SK-N-SH (cell line): ENCODE results near the gene HINT2. TPM values are rescaled to one million over a fixed set of nuclear protein-coding genes. Genes with fewer than 3 reads are reported as not detected.

ENCODE experiments used
- CTCF ChIA-PET: fragments of 300-600, 350-600 bp; formaldehyde crosslinking; extraction: SDS; loops from one replicate; lab custom pipeline; 2021; lab: Yijun Ruan, JAX
- POLR2A ChIA-PET: fragments of 350-600 bp; sonication (Branson Sonifier 250); formaldehyde crosslinking; extraction: SDS; loops from one replicate; lab custom pipeline; 2020; ENCODE audit warnings: antibody characterized with exemption, inconsistent platforms; lab: Yijun Ruan, JAX
- DNase-seq: peaks from one replicate; pipeline ENCODE4 v3.0.0; 2012
- H2AFZ ChIP-seq: fragments of 200-600 bp; sonication (generic); 2 replicates; pipeline ENCODE4 v1.8.1; 2016; ENCODE audit warnings: antibody characterized with exemption, mild to moderate bottlenecking, low read depth
- H3F3A ChIP-seq: fragments of 200-600 bp; sonication (generic); replicated peaks from 2 replicates; pipeline ENCODE3; 2016; ENCODE audit warnings: antibody characterized with exemption, mild to moderate bottlenecking; ENCODE audit not compliant: insufficient read depth
- H3K27ac ChIP-seq, 2 experiments: fragments of 200-500 bp in 1 of 2; fragments of 200-600 bp in 1 of 2; sonication (Bioruptor generic) in 1 of 2; sonication (generic), shearing (Covaris generic) in 1 of 2; 2 replicates each; pipeline versions ENCODE4 v1.5.1 to v1.6.1; 2014 to 2016; ENCODE audit warnings: low read depth in 2 of 2, inconsistent platforms in 1 of 2, low read length in 1 of 2, mild to moderate bottlenecking in 1 of 2, mixed read lengths in 1 of 2
- H3K27me3 ChIP-seq: fragments of 200-600 bp; sonication (generic), shearing (Covaris generic); 2 replicates; pipeline ENCODE4 v1.6.1; 2016; ENCODE audit warnings: mixed run types; ENCODE audit not compliant: insufficient read depth
- H3K36me3 ChIP-seq, 2 experiments: fragments of 200-500 bp in 1 of 2; fragments of 200-600 bp in 1 of 2; sonication (Bioruptor generic) in 1 of 2; sonication (generic) in 1 of 2; replicated peaks in 1 of 2; 2 replicates each; pipeline versions ENCODE3 to v1.5.1; 2014 to 2016; ENCODE audit warnings: low read length in 1 of 2, mild to moderate bottlenecking in 1 of 2; ENCODE audit not compliant: insufficient read depth in 2 of 2, control insufficient read depth in 1 of 2
- H3K4me1 ChIP-seq, 2 experiments: fragments of 200-500 bp in 1 of 2; fragments of 200-600 bp in 1 of 2; sonication (Bioruptor generic) in 1 of 2; sonication (generic), shearing (Covaris generic) in 1 of 2; 2 replicates each; pipeline versions ENCODE4 v1.5.1 to v1.6.1; 2014 to 2016; ENCODE audit warnings: low read depth in 1 of 2, low read length in 1 of 2, mixed run types in 1 of 2; ENCODE audit not compliant: insufficient read depth in 2 of 2, control insufficient read depth in 1 of 2
- H3K4me2 ChIP-seq: fragments of 200-600 bp; sonication (generic), shearing (Covaris generic); 2 replicates; pipeline ENCODE4 v1.6.1; 2017; ENCODE audit warnings: mixed run types
- H3K4me3 ChIP-seq, 2 experiments: fragments of 200-500 bp in 1 of 2; fragments of 200-600 bp in 1 of 2; sonication (Bioruptor generic) in 1 of 2; sonication (generic), shearing (Covaris generic) in 1 of 2; 2 replicates each; pipeline versions ENCODE4 v1.5.1 to v1.8.1; 2014 to 2016; ENCODE audit warnings: low read depth in 2 of 2, inconsistent platforms in 1 of 2, low read length in 1 of 2, mild to moderate bottlenecking in 1 of 2, mixed read lengths in 1 of 2, moderate library complexity in 1 of 2
- H3K79me2 ChIP-seq: fragments of 200-600 bp; sonication (generic); 2 replicates; pipeline ENCODE4 v1.8.1; 2017; ENCODE audit warnings: mild to moderate bottlenecking; ENCODE audit not compliant: insufficient read depth
- H3K9ac ChIP-seq: fragments of 200-600 bp; sonication (generic); 2 replicates; pipeline ENCODE4 v1.6.1; 2017; ENCODE audit warnings: mixed run types
- H3K9me2 ChIP-seq: fragments of 200-600 bp; sonication (generic); 2 replicates; pipeline ENCODE4 v1.6.1; 2017; ENCODE audit warnings: mixed run types
- H3K9me3 ChIP-seq: fragments of 200-600 bp; sonication (generic); 2 replicates; pipeline ENCODE4 v1.6.1; 2017; ENCODE audit warnings: mixed run types, mild to moderate bottlenecking, moderate library complexity
- H4K20me1 ChIP-seq: fragments of 200-600 bp; sonication (generic); 2 replicates; pipeline ENCODE4 v1.6.1; 2017; ENCODE audit warnings: mild to moderate bottlenecking, mixed run types; ENCODE audit not compliant: insufficient read depth
- EP300 ChIP-seq, 2 experiments: IDR thresholded peaks; 2 replicates each; pipeline versions ENCODE4 v1.4.0 to v1.6.1; 2012; ENCODE audit warnings: borderline replicate concordance in 1 of 2, low read depth in 1 of 2, low read length in 1 of 2
- EZH2phosphoT487 ChIP-seq: fragments of 200-600 bp; sonication (generic); IDR thresholded peaks from 2 replicates; pipeline ENCODE4 v1.6.1; 2017; ENCODE audit warnings: low read depth, mixed run types, mild to moderate bottlenecking, antibody characterized with exemption, moderate library complexity, borderline replicate concordance
- FOXJ3 ChIP-seq: sonication (generic); formaldehyde crosslinking; IDR thresholded peaks from 2 replicates; pipeline ENCODE4 v1.5.1; 2020; ENCODE audit warnings: mild to moderate bottlenecking, missing genetic modification reagents
- FOXM1 ChIP-seq: IDR thresholded peaks from 2 replicates; pipeline ENCODE4 v1.4.0; 2012; ENCODE audit warnings: low read depth, mild to moderate bottlenecking
- GABPA ChIP-seq: IDR thresholded peaks from 2 replicates; pipeline ENCODE4 v1.4.0; 2012; ENCODE audit warnings: low read depth, mild to moderate bottlenecking
- JUND ChIP-seq: IDR thresholded peaks from 2 replicates; pipeline ENCODE4 v1.4.0; 2012
- NFIC ChIP-seq: IDR thresholded peaks from 2 replicates; pipeline ENCODE4 v1.4.0; 2012; ENCODE audit warnings: borderline replicate concordance
- RAD21 ChIP-seq: IDR thresholded peaks from 2 replicates; pipeline ENCODE4 v1.6.1; 2012; ENCODE audit warnings: mild to moderate bottlenecking, low read length
- RCOR1 ChIP-seq: fragments of 150-350 bp; IDR thresholded peaks from 2 replicates; pipeline ENCODE4 v1.6.1; 2017; ENCODE audit warnings: antibody characterized with exemption, low read length
- RXRA ChIP-seq: IDR thresholded peaks from 2 replicates; pipeline ENCODE4 v1.4.0; 2012; ENCODE audit warnings: low read depth, mild to moderate bottlenecking, borderline replicate concordance
- SMC3 ChIP-seq: IDR thresholded peaks from 2 replicates; pipeline ENCODE4 v1.6.1; 2012; ENCODE audit warnings: low read depth, low read length, improper control_type of control experiment
- TCF12 ChIP-seq: IDR thresholded peaks from 2 replicates; pipeline ENCODE4 v1.4.0; 2012
- YY1 ChIP-seq: IDR thresholded peaks from 2 replicates; pipeline ENCODE4 v1.4.0; 2012; ENCODE audit warnings: low read depth, mild to moderate bottlenecking
- WGBS: methylation state at CpG from one replicate; pipeline ENCODE4 v1.1.6; 2017; ENCODE audit warnings: low lambda C conversion rate; 5-methylcytosine and 5-hydroxymethylcytosine counted together
- polyA plus RNA-seq, 3 experiments: library from polyadenylated mRNA; depleted of rRNA; stranded (reverse); fragments of >200 nt; gene quantifications; 2 replicates each; pipeline ENCODE4 v1.2.3, GENCODE V29; 2012
- TF ChIP-seq, protein P1 (sequence below): IDR thresholded peaks from 2 replicates; pipeline ENCODE4 v1.4.0; 2012; ENCODE audit warnings: low read depth, borderline replicate concordance
- TF ChIP-seq, protein P2 (sequence below): IDR thresholded peaks from 2 replicates; pipeline ENCODE4 v1.4.0; 2012; ENCODE audit warnings: low read depth, borderline replicate concordance
- TF ChIP-seq, protein P3 (sequence below): IDR thresholded peaks from 2 replicates; pipeline ENCODE4 v1.4.0; 2012; ENCODE audit warnings: low read depth
- TF ChIP-seq, protein P4 (sequence below): fragments of 200-600 bp; sonication (generic); IDR thresholded peaks from 2 replicates; pipeline ENCODE4 v1.6.1; 2017; ENCODE audit warnings: antibody characterized with exemption, mild to moderate bottlenecking, moderate library complexity

The HINT2 gene
- polyA plus RNA-seq, 1 of the 3 experiments (the other 2 are of a cell fraction), result 57.2 TPM

DNA sequence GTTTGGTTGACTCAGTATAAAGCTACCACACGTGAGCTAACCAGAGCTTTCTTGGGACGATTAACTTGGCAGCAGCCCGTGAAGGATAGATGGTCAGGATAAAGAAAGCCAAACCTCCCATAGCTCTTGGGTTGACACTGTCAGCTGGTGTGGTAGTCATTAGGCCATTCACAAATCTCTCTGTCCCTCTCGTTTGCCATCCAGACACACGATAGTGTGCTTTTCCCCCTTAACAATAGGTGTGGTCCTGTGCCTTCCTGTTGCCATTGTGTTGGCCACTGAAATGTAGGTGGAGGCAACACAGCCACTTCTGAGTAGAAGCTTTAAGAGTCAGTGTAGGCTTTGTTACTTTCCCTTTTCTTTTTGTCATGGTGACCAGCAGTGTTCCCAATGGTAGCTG, 43.6 kb upstream of the HINT2 start:
- Histone ChIP-seq H3K4me1 (peaks cover 0 to 9% of the 10 kb centered on the region in 2 experiments; a peak in 1 of 4 replicates), H3K79me2 (no peaks in the 10 kb centered on the region), H3K27me3 (no peaks in the 10 kb centered on the region; the same call in 1 of the 2 replicates), H3K9me3 (no peaks in the 10 kb centered on the region), H2AFZ (no peak overlapping the region), H4K20me1 (no peaks in the 10 kb centered on the region), H3K27ac (no peak overlapping the region), H3K36me3 (no peaks in the 10 kb centered on the region), H3K4me3 (no peak overlapping the region), H3K4me2 (no peak overlapping the region), H3F3A (no peaks in the 10 kb centered on the region), H3K9ac (no peak overlapping the region), H3K9me2 (no peaks in the 10 kb centered on the region)
- ChIA-PET POLR2A (no interaction called here), CTCF (interaction anchor here (0.6 to 3.6 kb wide), 4 partner anchors 24 to 69 kb away, joined by 3 to 17 read pairs (median 4); no protein-coding TSS in a partner anchor)
- no peak for DNase-seq
- WGBS, result 72% methylated on average over 5 of the region's 5 CpGs
- TF ChIP-seq GABPA (no peak), EP300 (IDR thresholded peaks at IDR 0.05; ENCODE audit: borderline replicate concordance in 1 of 2, low read depth in 1 of 2, low read length in 1 of 2) (no peak), YY1 (no peak), FOXJ3 (no peak), RAD21 (no peak), FOXM1 (no peak), TCF12 (no peak), JUND (no peak), RXRA (no peak), RCOR1 (no peak), EZH2phosphoT487 (no peak), NFIC (no peak), SMC3 (no peak)
- TF ChIP-seq, protein P1, sequence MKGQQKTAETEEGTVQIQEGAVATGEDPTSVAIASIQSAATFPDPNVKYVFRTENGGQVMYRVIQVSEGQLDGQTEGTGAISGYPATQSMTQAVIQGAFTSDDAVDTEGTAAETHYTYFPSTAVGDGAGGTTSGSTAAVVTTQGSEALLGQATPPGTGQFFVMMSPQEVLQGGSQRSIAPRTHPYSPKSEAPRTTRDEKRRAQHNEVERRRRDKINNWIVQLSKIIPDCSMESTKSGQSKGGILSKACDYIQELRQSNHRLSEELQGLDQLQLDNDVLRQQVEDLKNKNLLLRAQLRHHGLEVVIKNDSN, result no peak
- TF ChIP-seq, protein P2, sequence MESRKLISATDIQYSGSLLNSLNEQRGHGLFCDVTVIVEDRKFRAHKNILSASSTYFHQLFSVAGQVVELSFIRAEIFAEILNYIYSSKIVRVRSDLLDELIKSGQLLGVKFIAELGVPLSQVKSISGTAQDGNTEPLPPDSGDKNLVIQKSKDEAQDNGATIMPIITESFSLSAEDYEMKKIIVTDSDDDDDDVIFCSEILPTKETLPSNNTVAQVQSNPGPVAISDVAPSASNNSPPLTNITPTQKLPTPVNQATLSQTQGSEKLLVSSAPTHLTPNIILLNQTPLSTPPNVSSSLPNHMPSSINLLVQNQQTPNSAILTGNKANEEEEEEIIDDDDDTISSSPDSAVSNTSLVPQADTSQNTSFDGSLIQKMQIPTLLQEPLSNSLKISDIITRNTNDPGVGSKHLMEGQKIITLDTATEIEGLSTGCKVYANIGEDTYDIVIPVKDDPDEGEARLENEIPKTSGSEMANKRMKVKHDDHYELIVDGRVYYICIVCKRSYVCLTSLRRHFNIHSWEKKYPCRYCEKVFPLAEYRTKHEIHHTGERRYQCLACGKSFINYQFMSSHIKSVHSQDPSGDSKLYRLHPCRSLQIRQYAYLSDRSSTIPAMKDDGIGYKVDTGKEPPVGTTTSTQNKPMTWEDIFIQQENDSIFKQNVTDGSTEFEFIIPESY, result no peak
- TF ChIP-seq, protein P3, sequence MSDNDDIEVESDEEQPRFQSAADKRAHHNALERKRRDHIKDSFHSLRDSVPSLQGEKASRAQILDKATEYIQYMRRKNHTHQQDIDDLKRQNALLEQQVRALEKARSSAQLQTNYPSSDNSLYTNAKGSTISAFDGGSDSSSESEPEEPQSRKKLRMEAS, result no peak
- TF ChIP-seq, protein P4, sequence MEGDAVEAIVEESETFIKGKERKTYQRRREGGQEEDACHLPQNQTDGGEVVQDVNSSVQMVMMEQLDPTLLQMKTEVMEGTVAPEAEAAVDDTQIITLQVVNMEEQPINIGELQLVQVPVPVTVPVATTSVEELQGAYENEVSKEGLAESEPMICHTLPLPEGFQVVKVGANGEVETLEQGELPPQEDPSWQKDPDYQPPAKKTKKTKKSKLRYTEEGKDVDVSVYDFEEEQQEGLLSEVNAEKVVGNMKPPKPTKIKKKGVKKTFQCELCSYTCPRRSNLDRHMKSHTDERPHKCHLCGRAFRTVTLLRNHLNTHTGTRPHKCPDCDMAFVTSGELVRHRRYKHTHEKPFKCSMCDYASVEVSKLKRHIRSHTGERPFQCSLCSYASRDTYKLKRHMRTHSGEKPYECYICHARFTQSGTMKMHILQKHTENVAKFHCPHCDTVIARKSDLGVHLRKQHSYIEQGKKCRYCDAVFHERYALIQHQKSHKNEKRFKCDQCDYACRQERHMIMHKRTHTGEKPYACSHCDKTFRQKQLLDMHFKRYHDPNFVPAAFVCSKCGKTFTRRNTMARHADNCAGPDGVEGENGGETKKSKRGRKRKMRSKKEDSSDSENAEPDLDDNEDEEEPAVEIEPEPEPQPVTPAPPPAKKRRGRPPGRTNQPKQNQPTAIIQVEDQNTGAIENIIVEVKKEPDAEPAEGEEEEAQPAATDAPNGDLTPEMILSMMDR, result no peak
